Pancreas (tissue), 10 donors: ENCODE measurements around the gene CD28. TPM values are rescaled to one million over a fixed set of nuclear protein-coding genes. Genes with fewer than 3 reads are reported as not detected.
"Not testable (repeated sequence)": the region's sequence is repeated elsewhere in the genome, so short reads cannot be mapped to it uniquely, and the experiment has no call there.

Source experiments
- ATAC-seq, 4 donors: fragments of 200-7000 bp; cut with Tn5 transposase; one replicate each; pipeline versions ENCODE4 v1.8.0 to v1.9.1; 2020; ENCODE audit warnings: mild to moderate bottlenecking in 4 of 4, moderate library complexity in 4 of 4
- DNase-seq, 6 donors: peaks; one replicate each; pipeline ENCODE4 v3.0.0-alpha.2; 2020
- FAIRE-seq: peaks from 2 replicates; lab custom pipeline; 2012; peaks lifted over from hg19 to GRCh38; lab: Jason Lieb, UNC
- H3K27ac ChIP-seq, 4 donors: fragments of 200-600 bp; sonication (generic); 1 replicate in 3 of 4; 2 replicates in 1 of 4; pipeline versions ENCODE4 v1.5.0 to v1.8.0; 2020
- H3K27me3 ChIP-seq, 4 donors: fragments of 200-600 bp; one replicate each; pipeline ENCODE4 v1.8.0; 2021
- H3K36me3 ChIP-seq, 3 donors: fragments of 200-600 bp; sonication (generic) in 1 of 3; one replicate each; pipeline versions ENCODE4 v1.5.0 to v1.8.0; 2020 to 2021
- H3K4me1 ChIP-seq, 3 donors: fragments of 200-600 bp; one replicate each; pipeline ENCODE4 v1.8.0; 2021
- H3K4me3 ChIP-seq, 4 donors: fragments of 200-600 bp; sonication (generic) in 2 of 4; one replicate each; pipeline versions ENCODE4 v1.5.0 to v1.8.0; 2020 to 2021
- H3K9me3 ChIP-seq, 4 donors: fragments of 200-600 bp; one replicate each; pipeline ENCODE4 v1.8.0; 2021
- CTCF ChIP-seq, 4 donors: fragments of 200-600 bp; sonication (generic) in 3 of 4; IDR thresholded peaks; one replicate each; pipeline versions ENCODE4 v1.5.0 to v1.8.0; 2021; ENCODE audit warnings: antibody characterized with exemption in 4 of 4
- WGBS, 2 donors: extraction: QIAGEN DNeasy Blood & Tissue Kit; methylation state at CpG; one replicate each; pipeline ENCODE4 v1.1.7; 2013; 5-methylcytosine and 5-hydroxymethylcytosine counted together
- intact Hi-C, 3 donors: fragments of 100-400 bp; cut with DNase I; formaldehyde crosslinking; loops; one replicate each; pipeline versions ENCODE4 v1.11.1 to v1.14.2; 2022
- polyA plus RNA-seq, 2 donors: library from polyadenylated mRNA; stranded (reverse); fragments of 200-250 nt; gene quantifications; one replicate each; pipeline ENCODE4 v1.2.3, GENCODE V29; 2013
- total RNA-seq, 6 donors: library from RNA; stranded (reverse); fragmentation: NEBNext Ultra II Directional in 4 of 6; extraction: Animal tissue kit (Norgen Biotek cat#: 25700) in 4 of 6; gene quantifications; one replicate each; pipeline versions ENCODE4 v1.2.1 to v1.2.4, GENCODE V29; 2021 to 2023
- donor health status: healthy with polysubstance abuse.
- donor health status: DM: no; HTN: no; CAD: no; lungs with moderate emphysema.
- donor health status: DM: no; HTN: no; CAD: no.
- donor health status: control.
- donor health status: control.
- donor health status: Bipolar disorder and iron deficiency.
- donor health status: DM: yes; HTN: yes; CAD: no.
- donor health status: DM: no; HTN: no; CAD: no.
- donor health status: DM: no; HTN: no; CAD: no.
- donor health status: DM: yes; HTN: yes; CAD: no.

The CD28 gene
- total and polyA plus RNA-seq, 8 donors: 0.08 to 0.63 (median 0.28) TPM; not detected in 1

DNA sequence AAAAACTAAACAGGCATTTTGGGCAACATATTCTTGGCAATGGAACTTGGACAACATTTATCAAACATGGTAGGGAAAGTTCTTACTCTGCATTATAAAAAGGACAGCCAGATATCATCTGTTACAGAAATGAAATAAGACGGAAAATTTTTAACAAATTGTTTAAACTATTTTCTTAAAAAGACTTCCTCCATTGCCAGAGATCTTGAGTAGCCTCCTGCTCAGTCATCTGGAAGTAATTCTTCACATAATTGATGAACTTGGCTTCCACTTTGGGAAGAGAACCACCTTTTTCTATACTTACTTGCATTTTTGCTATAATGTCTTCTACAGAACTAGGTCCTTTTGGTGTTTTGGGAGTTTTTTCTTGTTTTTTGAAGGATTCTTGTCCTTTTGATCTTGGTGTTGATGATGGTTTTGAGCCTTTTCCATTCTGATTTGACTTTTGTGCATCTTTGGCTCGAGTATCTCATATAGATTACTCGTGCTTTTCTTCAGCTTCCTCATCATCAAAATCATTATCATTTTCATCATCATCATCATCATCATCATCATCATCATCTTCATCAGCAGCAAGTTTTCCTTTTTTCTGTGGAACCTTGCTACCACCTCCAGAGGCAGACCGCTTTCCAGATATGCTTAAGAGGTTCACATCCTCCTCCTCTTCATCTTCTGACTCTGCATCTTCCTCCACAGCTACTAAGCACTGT, 66.2 kb downstream of the CD28 start:
- DNase-seq (no peak), ATAC-seq (no peak), FAIRE-seq (no peak)
- H3K4me1 ChIP-seq: no peaks in the 10 kb centered on the region
- intact Hi-C loops: no loop called here
- 79 to 87% methylated on average over 4 of the region's 4 CpGs for WGBS, 2 donors
- no peak overlapping the region for H3K4me3 ChIP-seq
- no peaks in the 10 kb centered on the region for H3K27me3 ChIP-seq
- H3K27ac ChIP-seq: no peak overlapping the region
- TF ChIP-seq CTCF (IDR thresholded peaks at IDR 0.05): no peak
- H3K36me3 ChIP-seq: no peaks in the 10 kb centered on the region
- H3K9me3 ChIP-seq: no peaks in the 10 kb centered on the region

DNA sequence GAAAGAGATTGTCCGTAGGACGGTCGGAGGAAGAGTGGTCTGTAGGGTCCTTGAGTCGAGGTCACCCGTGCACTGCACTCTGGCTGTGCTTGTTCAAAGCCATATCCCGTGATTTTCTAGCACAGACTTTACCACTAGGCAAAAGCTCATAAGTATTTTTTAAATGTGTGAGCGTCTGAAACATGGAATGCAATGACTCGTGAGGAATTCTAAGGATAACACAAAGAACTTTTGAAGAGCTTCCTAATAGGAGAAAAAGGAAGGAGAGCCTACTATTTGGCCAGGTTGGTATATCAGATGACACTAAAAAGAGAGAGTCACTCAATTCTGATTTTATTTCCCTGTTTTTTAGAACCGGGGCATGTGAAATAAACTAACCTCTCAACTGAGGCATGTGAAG, 68.3 kb downstream of the CD28 start:
- 75 to 80% methylated on average over 9 of the region's 9 CpGs for WGBS, 2 donors

DNA sequence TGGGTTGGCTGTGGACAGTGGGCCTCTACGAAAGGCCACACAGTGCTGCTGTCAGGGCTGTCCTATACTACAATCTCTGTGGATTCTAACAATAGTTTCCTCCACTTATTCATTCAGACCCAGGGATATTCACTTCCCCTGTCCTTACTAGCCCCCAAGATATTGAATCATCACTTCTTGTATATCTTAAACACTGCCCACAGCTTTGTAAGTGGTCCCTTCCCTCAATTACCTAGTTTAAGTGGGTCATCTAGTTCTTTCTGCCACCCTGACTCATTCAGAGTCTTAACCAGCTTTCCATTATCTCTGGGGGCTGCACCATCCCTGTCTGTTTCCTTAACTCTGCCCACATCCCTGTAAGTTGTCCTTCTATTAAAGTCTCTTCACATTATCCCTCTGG, 69.2 kb downstream of the CD28 start:
- no peak for DNase-seq
- no peak for TF ChIP-seq CTCF (IDR thresholded peaks at IDR 0.05)
- Histone ChIP-seq H3K36me3 (no peaks in the 10 kb centered on the region), H3K9me3 (no peaks in the 10 kb centered on the region), H3K4me1 (no peaks in the 10 kb centered on the region), H3K4me3 (no peak overlapping the region), H3K27me3 (no peaks in the 10 kb centered on the region), H3K27ac (no peak overlapping the region)
- 88 to 92% methylated on average over 1 of the region's 1 CpG for WGBS, 2 donors
- no peak for FAIRE-seq
- ATAC-seq: no peak
- intact Hi-C loops: no loop called here

More for the DNA sequence above, 68.3 kb downstream of the CD28 start:
- no peaks in the 10 kb centered on the region for H3K27me3 ChIP-seq
- no peaks in the 10 kb centered on the region for H3K36me3 ChIP-seq
- intact Hi-C loops: no loop called here
- FAIRE-seq: no peak
- H3K27ac ChIP-seq: no peak overlapping the region
- DNase-seq: no peak
- no peaks in the 10 kb centered on the region for H3K9me3 ChIP-seq
- ATAC-seq: no peak
- H3K4me1 ChIP-seq: no peaks in the 10 kb centered on the region
- H3K4me3 ChIP-seq: no peak overlapping the region
- no peak for TF ChIP-seq CTCF (IDR thresholded peaks at IDR 0.05)

DNA sequence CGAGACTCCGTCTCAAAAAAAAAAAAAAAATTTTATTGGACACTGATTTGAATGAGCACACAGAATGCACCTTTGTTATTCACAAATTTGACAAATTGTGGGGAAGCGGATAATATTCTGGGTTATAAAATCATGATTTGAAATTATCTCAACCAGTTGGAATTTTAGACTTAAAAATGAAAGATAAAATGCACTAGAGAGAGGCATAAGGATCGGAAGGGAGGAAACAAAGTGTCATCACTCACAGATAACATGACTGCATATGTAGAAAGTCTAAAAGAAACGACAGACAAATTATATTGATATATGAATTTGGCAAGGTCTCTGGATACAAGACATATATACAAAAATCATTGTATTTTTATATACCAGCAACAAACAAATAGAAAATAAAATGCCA, 70.6 kb downstream of the CD28 start:
- intact Hi-C loops: no loop called here
- no peak for FAIRE-seq
- Histone ChIP-seq H3K27ac (no peak overlapping the region), H3K36me3 (no peaks in the 10 kb centered on the region), H3K27me3 (no peaks in the 10 kb centered on the region), H3K4me1 (no peaks in the 10 kb centered on the region), H3K4me3 (no peak overlapping the region), H3K9me3 (no peaks in the 10 kb centered on the region)
- no peak for DNase-seq
- 77 to 82% methylated on average over 5 of the region's 5 CpGs for WGBS, 2 donors
- no peak for ATAC-seq
- no peak for TF ChIP-seq CTCF (IDR thresholded peaks at IDR 0.05)

DNA sequence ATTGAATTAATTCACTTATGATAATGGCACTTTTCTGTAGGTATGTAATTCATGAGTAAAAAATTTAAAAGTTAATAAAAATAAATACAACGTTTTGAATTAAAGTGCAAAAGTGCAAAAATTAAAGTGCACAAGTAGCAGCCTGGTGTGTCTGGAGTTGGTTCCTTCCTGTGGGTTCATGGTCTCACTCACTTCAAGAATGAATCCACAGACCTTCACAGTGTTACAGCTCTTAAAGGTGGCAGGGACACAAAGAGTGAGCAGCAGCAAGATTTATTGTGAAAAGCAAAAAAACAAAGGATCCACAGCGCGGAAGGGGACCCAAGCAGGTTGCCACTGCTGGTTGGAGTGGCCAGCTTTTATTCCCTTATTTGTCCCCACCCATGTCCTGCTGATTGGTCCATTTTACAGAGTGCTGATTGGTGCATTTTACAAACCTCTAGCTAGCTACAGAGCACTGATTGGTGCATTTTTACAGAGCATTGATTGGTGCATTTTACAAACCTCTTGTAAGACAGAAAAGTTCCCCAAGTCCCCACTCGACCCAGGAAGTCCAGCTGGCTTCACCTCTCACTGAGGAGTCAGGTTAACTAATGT, 73.1 kb downstream of the CD28 start:
- H3K36me3 ChIP-seq, ATAC-seq, H3K9me3 ChIP-seq, H3K27me3 ChIP-seq, H3K27ac ChIP-seq, FAIRE-seq, intact Hi-C loops, H3K4me1 ChIP-seq, H3K4me3 ChIP-seq, DNase-seq: not testable (repeated sequence)
- 77 to 78% methylated on average over 4 of the region's 4 CpGs for WGBS, 2 donors
